GM19463 (cell line): ENCODE measurements around the gene DOCK1.

Source experiments
- ATAC-seq: cut with Tn5 transposase; IDR thresholded peaks from one replicate; pipeline ENCODE4 v1.9.1; 2021; ENCODE audit warnings: mild to moderate bottlenecking, moderate library complexity; ENCODE audit not compliant: unreplicated experiment

The DOCK1 gene

GRCh38 chr10:127485153-127485857 is 580.1 kb downstream of the DOCK1 start:
- no peak for ATAC-seq

DNA sequence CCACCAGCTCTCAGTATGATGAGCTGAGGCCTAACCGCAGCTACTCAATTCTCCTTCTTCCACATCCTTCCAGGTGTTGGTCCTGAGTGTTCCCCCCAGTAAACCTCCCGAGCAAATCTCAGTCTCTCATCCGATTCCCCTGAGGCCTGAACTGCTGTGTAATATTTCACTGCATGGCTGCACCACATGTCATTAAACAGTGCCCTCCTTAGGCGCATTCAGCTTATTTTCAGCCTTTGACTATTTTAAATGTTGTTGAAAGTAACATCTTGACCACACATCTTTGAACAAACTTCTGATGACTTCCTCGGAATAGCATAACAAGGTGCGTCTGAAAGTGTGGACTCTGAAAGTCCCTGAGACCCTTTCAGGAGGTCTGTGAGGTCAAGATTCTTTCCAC is 581.1 kb downstream of the DOCK1 start:
- ATAC-seq, result no peak

GRCh38 chr10:127492607-127493250 is 587.5 kb downstream of the DOCK1 start:
- no peak for ATAC-seq

DNA sequence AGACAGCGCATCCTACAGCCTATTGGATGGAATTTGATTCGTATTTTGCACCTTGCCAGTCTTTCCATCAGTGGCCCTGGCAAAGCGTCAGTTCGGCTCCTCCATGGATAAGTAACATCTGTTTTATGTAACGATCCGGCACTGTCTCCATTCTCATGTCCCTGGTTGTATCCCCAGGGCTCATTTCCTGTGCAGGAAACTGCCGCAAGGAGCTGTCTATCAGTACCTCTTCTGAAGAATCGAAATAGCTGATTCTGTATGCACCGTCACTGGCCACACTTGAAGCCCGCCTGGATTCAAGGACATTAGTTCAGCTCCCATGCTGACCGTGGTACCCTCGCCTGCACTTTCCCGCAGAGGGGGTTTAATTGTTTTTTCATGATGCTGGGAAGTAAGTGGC is 590.8 kb downstream of the DOCK1 start:
- ATAC-seq, result no peak

DNA sequence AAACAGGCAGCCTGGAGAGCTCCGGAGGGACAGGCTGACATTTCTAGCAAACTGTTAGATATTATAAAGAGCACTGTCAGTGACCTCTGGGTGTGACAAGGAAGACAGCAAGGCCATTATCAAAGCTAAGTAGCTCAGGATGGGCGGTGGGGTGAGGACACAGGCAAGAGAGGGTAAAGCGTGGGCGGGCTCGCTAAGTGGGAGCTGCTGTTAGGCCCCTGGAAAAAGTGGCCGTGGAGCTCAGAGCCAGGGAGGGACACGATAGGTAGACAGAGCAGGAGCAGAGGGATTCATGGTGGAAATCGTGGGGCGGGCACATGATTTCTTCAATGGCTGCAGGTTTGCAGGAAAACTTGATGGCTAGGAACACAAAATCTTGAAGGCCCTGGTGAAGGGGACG is 592.5 kb downstream of the DOCK1 start:
- no peak for ATAC-seq

- no peak for ATAC-seq
Measured at GRCh38 chr10:127498087-127498486, 592.9 kb downstream of the DOCK1 start.

GRCh38 chr10:127500127-127500526 is 594.9 kb downstream of the DOCK1 start:
- no peak for ATAC-seq
